ENCODE data around the gene DOCK4. TPM values are rescaled to one million over a fixed set of nuclear protein-coding genes. Genes with fewer than 3 reads are reported as not detected.

DOCK4 gene
- total and polyA plus RNA-seq, 7 donors, result 1.8 to 12.7 (median 7.1) TPM

DNA sequence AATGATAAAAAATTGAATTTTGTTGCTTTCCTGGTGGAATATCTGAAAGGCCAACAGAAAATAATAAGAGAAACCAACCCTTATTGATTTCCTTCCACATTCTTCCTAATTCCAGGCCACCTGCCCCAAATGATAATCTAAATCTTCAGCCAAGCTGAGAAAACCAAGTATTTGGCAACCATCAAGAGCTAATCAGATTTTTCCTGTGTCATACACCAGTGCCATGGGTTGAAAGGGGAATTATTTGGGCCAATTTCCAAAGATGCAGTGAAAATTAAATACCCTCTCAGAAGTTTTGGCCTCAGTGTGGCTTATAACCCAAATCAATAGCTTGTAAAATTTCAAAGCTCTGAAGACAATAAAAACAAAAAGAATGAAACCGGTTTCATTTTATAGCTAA, 70.4 kb downstream of the DOCK4 start:
- DNase-seq (no peak), ATAC-seq (no peak)
- H3K27me3 ChIP-seq (ENCODE audit: insufficient read depth in 3 of 3, low read length in 2 of 3), result no peaks in the 10 kb centered on the region
- no peaks in the 10 kb centered on the region for H3K9me3 ChIP-seq
- H3K4me3 ChIP-seq, result no peak overlapping the region
- WGBS, 3 donors, result 58 to 68% (median 64%) methylated on average over 1 of the region's 1 CpG
- no peak overlapping the region for H3K27ac ChIP-seq
- intact Hi-C loops (cut with DNase I), result no loop called here
- no peaks in the 10 kb centered on the region for H3K36me3 ChIP-seq (ENCODE audit: insufficient read depth in 1 of 2, low read depth in 1 of 2)
- TF ChIP-seq, protein P1, sequence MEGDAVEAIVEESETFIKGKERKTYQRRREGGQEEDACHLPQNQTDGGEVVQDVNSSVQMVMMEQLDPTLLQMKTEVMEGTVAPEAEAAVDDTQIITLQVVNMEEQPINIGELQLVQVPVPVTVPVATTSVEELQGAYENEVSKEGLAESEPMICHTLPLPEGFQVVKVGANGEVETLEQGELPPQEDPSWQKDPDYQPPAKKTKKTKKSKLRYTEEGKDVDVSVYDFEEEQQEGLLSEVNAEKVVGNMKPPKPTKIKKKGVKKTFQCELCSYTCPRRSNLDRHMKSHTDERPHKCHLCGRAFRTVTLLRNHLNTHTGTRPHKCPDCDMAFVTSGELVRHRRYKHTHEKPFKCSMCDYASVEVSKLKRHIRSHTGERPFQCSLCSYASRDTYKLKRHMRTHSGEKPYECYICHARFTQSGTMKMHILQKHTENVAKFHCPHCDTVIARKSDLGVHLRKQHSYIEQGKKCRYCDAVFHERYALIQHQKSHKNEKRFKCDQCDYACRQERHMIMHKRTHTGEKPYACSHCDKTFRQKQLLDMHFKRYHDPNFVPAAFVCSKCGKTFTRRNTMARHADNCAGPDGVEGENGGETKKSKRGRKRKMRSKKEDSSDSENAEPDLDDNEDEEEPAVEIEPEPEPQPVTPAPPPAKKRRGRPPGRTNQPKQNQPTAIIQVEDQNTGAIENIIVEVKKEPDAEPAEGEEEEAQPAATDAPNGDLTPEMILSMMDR (IDR thresholded peaks at IDR 0.05), result no peak
- H3K4me1 ChIP-seq, result peaks cover 29% of the 10 kb centered on the region

DNA sequence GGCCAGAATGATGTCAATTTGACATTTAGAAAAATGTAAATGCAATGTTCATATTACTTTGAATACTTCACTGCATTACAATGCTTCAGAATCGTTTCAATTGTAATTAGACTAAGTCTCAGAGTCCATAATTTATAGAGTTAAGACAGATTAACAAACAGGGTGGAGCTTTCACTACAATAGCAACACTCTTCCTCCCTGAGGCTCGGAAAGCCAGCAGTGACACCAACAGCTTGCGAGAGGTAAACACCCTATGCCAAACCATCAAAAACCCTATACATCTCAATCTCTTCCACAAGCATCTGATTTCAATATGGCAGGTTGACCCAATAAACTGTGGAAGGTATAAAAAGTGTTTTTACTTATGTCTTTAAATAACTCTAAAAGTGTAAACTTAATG, 72.2 kb downstream of the DOCK4 start:
- H3K4me1 ChIP-seq, result peaks cover 47% of the 10 kb centered on the region
- intact Hi-C loops (cut with DNase I), result loop anchor here in 1 of 2 donors (5.0 kb wide), 1 partner anchor 73 kb away; the partner anchor contains the start of genes DOCK4 and ZNF277
- DNase-seq, result no peak

DNA sequence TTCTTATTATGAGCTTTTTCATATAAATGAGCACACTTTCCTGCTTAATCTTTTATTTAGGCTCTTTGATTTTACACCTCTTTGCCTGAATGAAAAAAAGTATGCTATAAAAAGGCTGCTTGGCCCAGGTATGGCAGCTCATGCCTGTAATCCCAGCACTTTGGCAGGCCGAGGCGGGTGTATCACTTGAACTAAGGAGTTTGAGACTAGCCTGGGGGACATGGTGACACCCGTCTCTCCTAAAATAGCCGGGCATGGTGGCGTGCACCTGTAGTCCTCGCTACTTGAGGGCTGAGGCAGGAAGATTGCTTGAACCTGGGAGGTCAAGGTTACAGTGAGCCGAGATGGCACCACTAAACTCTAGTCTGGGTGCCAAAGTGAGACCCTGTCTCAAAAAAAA, 72.9 kb downstream of the DOCK4 start:
- peak overlapping the region; percentile 59 for H3K27ac ChIP-seq
- H3K4me1 ChIP-seq, result peaks cover 50% of the 10 kb centered on the region
- DNase-seq, result no peak
- ATAC-seq, result peak in 2 of 4 donors; percentile 34 to 46
- no peaks in the 10 kb centered on the region for H3K27me3 ChIP-seq (ENCODE audit: insufficient read depth in 3 of 3, low read length in 2 of 3)
- H3K9me3 ChIP-seq, result no peaks in the 10 kb centered on the region
- 28 to 40% (median 37%) methylated on average over 7 of the region's 7 CpGs for WGBS, 3 donors
- H3K4me3 ChIP-seq, result no peak overlapping the region
- TF ChIP-seq, protein P1 (IDR thresholded peaks at IDR 0.05), result no peak
- H3K36me3 ChIP-seq (ENCODE audit: insufficient read depth in 1 of 2, low read depth in 1 of 2), result no peaks in the 10 kb centered on the region
- intact Hi-C loops (cut with DNase I), result loop anchor here in 1 of 2 donors (5.0 kb wide), 1 partner anchor 74 kb away; the partner anchor contains the start of genes DOCK4 and ZNF277

More for the DNA sequence above, 72.2 kb downstream of the DOCK4 start:
- Histone ChIP-seq H3K27me3 (ENCODE audit: insufficient read depth in 3 of 3, low read length in 2 of 3) (no peaks in the 10 kb centered on the region), H3K9me3 (no peaks in the 10 kb centered on the region), H3K4me3 (no peak overlapping the region), H3K27ac (peak overlapping the region; percentile 59), H3K36me3 (ENCODE audit: insufficient read depth in 1 of 2, low read depth in 1 of 2) (no peaks in the 10 kb centered on the region)
- 61 to 75% (median 72%) methylated on average over 3 of the region's 3 CpGs for WGBS, 3 donors
- no peak for ATAC-seq
- TF ChIP-seq, protein P1 (IDR thresholded peaks at IDR 0.05), result no peak

DNA sequence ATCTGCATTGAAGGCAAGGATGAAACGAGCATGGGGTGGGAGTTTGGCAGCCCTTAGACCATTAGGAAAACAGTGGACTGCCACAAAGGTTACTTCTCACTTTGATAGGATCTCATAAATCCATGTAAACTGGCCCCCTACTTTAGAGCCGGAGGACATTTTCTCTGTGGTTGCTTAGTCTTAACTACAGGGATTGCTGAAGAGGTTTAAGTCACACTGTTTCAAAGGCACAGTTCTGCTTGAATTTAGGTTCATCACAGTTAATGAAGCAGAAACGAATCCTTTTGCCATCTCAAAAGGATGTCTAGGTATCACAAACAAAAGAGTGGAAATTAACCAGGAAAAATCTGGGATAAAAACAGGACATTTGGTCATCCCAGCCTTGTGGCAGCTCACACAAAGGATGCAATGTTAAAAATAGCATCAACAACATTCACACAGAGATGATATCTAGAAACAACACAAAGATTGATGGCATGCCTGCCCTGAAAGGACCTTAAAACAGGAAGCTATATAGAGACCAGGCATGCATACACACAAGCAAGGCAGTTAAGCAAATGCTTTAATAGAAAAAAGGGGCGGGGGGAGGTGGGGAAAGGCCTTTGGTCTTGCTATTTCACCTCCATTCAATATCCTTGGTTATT, 74.0 kb downstream of the DOCK4 start:
- DNase-seq (no peak), ATAC-seq (no peak)
- WGBS, 3 donors, result 41 to 55% (median 44%) methylated on average over 4 of the region's 4 CpGs
- peak overlapping the region; percentile 59 for H3K27ac ChIP-seq
- TF ChIP-seq, protein P1 (IDR thresholded peaks at IDR 0.05), result no peak
- peaks cover 50% of the 10 kb centered on the region for H3K4me1 ChIP-seq
- no peak overlapping the region for H3K4me3 ChIP-seq
- no peaks in the 10 kb centered on the region for H3K9me3 ChIP-seq
- no peaks in the 10 kb centered on the region for H3K36me3 ChIP-seq (ENCODE audit: insufficient read depth in 1 of 2, low read depth in 1 of 2)
- intact Hi-C loops (cut with DNase I), result loop anchor here in 1 of 2 donors (5.0 kb wide), 1 partner anchor 75 kb away; the partner anchor contains the start of genes DOCK4 and ZNF277
- no peaks in the 10 kb centered on the region for H3K27me3 ChIP-seq (ENCODE audit: insufficient read depth in 3 of 3, low read length in 2 of 3)

Data from psoas muscle (tissue), 8 donors.